Activated CD4-positive, alpha-beta T cell treated with anti-CD3 and anti-CD28 coated beads, Interleukin-2, amount 10 ng/mL, durations not matched to agents 7 days and 5 days (primary cell): ENCODE results near the gene TRIM37. TPM values are rescaled to one million over a fixed set of nuclear protein-coding genes. Genes with fewer than 3 reads are reported as not detected.
"Not testable (repeated sequence)": the region's sequence is repeated elsewhere in the genome, so short reads cannot be mapped to it uniquely, and the experiment has no call there.

Source experiments
- CTCF ChIA-PET: fragments of 350-600 bp; sonication (Branson Sonifier 250); formaldehyde crosslinking; loops from one replicate; lab custom pipeline; 2021; ENCODE audit warnings: antibody characterized with exemption; lab: Charles Lee
- POLR2A ChIA-PET: fragments of 350-600 bp; sonication (Branson Sonifier 250); formaldehyde crosslinking; loops from one replicate; lab custom pipeline; 2021; ENCODE audit warnings: antibody characterized with exemption; lab: Charles Lee
- DNase-seq: peaks from one replicate; pipeline ENCODE4 v3.0.0-alpha.2; 2020
- H3K27ac Mint-ChIP-seq: one replicate; pipeline ENCODE4 v1.8.0; 2021; ENCODE audit warnings: mild to moderate bottlenecking, moderate library complexity, mixed read lengths
- H3K27me3 Mint-ChIP-seq: one replicate; pipeline ENCODE4 v1.8.0; 2021; ENCODE audit warnings: mixed read lengths
- H3K36me3 Mint-ChIP-seq: one replicate; pipeline ENCODE4 v1.8.0; 2021; ENCODE audit warnings: low read depth, mixed read lengths
- H3K4me1 Mint-ChIP-seq: one replicate; pipeline ENCODE4 v1.8.0; 2021; ENCODE audit warnings: mixed read lengths
- H3K4me3 Mint-ChIP-seq: one replicate; pipeline ENCODE4 v1.8.0; 2021; ENCODE audit warnings: mild to moderate bottlenecking, moderate library complexity, mixed read lengths
- H3K9me3 Mint-ChIP-seq: one replicate; pipeline ENCODE4 v1.8.0; 2021; ENCODE audit warnings: mixed read lengths
- total RNA-seq, 2 experiments: library from RNA; stranded (reverse); gene quantifications; one replicate each; pipeline ENCODE4 v1.2.3, GENCODE V29; 2021

Gene TRIM37
- total RNA-seq, 2 experiments from 2014 or later, result 22.6 to 27.9 TPM

- Mint-ChIP-seq H3K27ac (no peak overlapping the region), H3K9me3 (no peaks in the 10 kb centered on the region), H3K4me1 (peaks cover 22% of the 10 kb centered on the region), H3K36me3 (peaks cover 21% of the 10 kb centered on the region), H3K4me3 (no peak overlapping the region), H3K27me3 (no peaks in the 10 kb centered on the region)
- DNase-seq, result no peak
- ChIA-PET POLR2A (no interaction called here), CTCF (interaction anchor here (0.6 kb wide), 1 partner anchor 16 kb away, joined by 3 read pairs; no protein-coding TSS in a partner anchor)
Measured at GRCh38 chr17:59141860-59142259, 35.2 kb upstream of the TRIM37 start.

DNA sequence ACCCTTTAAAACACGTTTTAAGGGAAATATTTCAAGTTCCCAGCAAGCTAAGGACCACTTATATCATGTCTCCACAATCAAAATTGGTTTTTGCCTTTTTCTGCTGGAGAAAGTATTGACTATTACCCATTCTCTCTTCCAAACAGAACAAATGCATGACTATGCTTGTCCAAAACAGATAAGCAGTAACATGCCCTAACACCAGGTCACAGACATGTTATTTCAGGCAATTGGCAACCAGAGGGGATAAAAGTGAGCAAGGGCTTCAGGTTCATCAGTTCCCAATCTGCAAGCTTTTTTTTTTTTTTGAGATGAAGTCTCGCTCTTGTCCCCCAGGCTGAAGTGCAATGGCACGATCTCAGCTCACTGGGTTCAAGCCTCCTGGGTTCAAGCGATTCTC, 33.3 kb upstream of the TRIM37 start:
- CTCF ChIA-PET, result interaction anchor here (0.7 kb wide), 1 partner anchor 58 kb away, joined by 5 read pairs; no protein-coding TSS in a partner anchor
- H3K36me3 Mint-ChIP-seq, result peaks cover 16% of the 10 kb centered on the region
- no peak for DNase-seq
- H3K27ac Mint-ChIP-seq, result no peak overlapping the region
- no peak overlapping the region for H3K4me3 Mint-ChIP-seq
- POLR2A ChIA-PET, result interaction anchor here (0.7 kb wide), 1 partner anchor 15 kb away, joined by 3 read pairs; no protein-coding TSS in a partner anchor
- H3K27me3 Mint-ChIP-seq, result no peaks in the 10 kb centered on the region
- H3K9me3 Mint-ChIP-seq, result no peaks in the 10 kb centered on the region
- peaks cover 19% of the 10 kb centered on the region for H3K4me1 Mint-ChIP-seq

GRCh38 chr17:59138339-59138738, 31.7 kb upstream of the TRIM37 start:
- H3K36me3 Mint-ChIP-seq, H3K27me3 Mint-ChIP-seq, H3K4me3 Mint-ChIP-seq, H3K27ac Mint-ChIP-seq, DNase-seq, CTCF ChIA-PET, H3K9me3 Mint-ChIP-seq: not testable (repeated sequence)
- POLR2A ChIA-PET, result interaction anchor here (0.6 kb wide), 1 partner anchor 46 kb away, joined by 4 read pairs; no protein-coding TSS in a partner anchor
- H3K4me1 Mint-ChIP-seq, result peaks cover 16% of the 10 kb centered on the region

GRCh38 chr17:59131131-59131530, 24.5 kb upstream of the TRIM37 start:
- ChIA-PET POLR2A (no interaction called here), CTCF (interaction anchor here (0.6 to 1.2 kb wide), 3 partner anchors 15 to 36 kb away, joined by 3 to 4 read pairs (median 3); no protein-coding TSS in a partner anchor)
- Mint-ChIP-seq H3K27ac (no peak overlapping the region), H3K27me3 (no peaks in the 10 kb centered on the region), H3K4me3 (no peak overlapping the region), H3K36me3 (peaks cover 22% of the 10 kb centered on the region), H3K4me1 (peaks cover 10% of the 10 kb centered on the region), H3K9me3 (no peaks in the 10 kb centered on the region)
- DNase-seq, result no peak

DNA sequence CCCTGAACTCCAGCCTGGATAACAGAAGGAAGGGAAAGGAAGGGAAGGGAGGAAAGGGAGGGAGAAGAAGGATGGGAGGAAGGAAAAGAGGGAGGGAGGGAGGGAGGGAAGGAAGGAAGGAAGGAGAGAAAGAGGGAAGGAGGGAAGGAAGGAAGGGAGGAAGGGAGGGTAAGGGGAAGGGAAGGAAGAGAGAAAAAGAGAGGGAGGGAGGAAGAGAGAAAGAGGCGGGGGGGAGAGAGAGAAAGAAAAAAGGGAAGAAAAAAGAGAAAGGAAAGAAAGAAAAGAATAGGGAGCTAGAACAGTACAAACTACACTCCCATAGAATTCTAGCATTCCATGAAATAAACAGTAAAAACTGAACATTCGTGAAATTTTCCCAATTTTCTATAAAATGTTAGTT, 23.1 kb upstream of the TRIM37 start:
- POLR2A ChIA-PET, result no interaction called here
- Mint-ChIP-seq H3K27me3 (no peaks in the 10 kb centered on the region), H3K27ac (no peak overlapping the region), H3K4me1 (peaks cover 8% of the 10 kb centered on the region), H3K4me3 (no peak overlapping the region), H3K36me3 (peaks cover 23% of the 10 kb centered on the region), H3K9me3 (no peaks in the 10 kb centered on the region)
- DNase-seq, result no peak
- CTCF ChIA-PET, result no interaction called here

DNA sequence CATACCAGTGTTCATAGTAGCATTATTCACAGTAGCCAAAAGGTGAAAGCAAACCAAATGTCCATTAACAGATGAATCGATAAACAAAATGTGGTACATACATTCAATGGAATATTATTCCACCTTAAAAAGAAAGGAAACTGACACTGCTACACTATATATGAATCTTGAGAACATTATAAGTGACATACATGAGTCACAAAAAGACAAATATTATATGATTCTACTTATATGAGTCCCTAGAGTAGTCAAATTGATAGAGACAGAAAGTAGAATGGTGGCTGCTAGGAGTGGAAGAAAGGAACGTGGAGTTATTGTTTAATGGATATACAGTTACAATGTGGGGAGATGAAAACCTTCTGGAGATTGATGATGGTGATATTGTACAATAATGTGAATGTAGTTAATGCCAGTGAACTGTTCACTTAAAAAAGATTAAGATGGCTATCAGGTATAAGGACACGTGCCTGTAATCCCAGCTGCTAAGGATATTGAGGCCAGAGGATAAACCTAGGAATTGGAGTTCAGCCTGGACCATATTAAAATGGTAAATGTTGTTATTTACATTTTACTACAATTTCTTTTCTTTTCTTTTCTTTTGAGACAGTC, 20.2 kb upstream of the TRIM37 start:
- H3K9me3 Mint-ChIP-seq, result no peaks in the 10 kb centered on the region

GRCh38 chr17:59124665-59125064, 18.0 kb upstream of the TRIM37 start:
- no peaks in the 10 kb centered on the region for H3K27me3 Mint-ChIP-seq
- CTCF ChIA-PET, result interaction anchor here (0.6 to 0.7 kb wide), 4 partner anchors 18 to 572 kb away, joined by 3 to 5 read pairs (median 4); partner anchors contain the start of gene TRIM37
- no peaks in the 10 kb centered on the region for H3K9me3 Mint-ChIP-seq
- peaks cover 4% of the 10 kb centered on the region for H3K4me1 Mint-ChIP-seq
- DNase-seq, result no peak
- H3K4me3 Mint-ChIP-seq, result no peak overlapping the region
- POLR2A ChIA-PET, result interaction anchor here (0.6 kb wide), 1 partner anchor 16 kb away, joined by 3 read pairs; no protein-coding TSS in a partner anchor
- H3K36me3 Mint-ChIP-seq, result peaks cover 33% of the 10 kb centered on the region
- no peak overlapping the region for H3K27ac Mint-ChIP-seq

More for the DNA sequence above, 20.2 kb upstream of the TRIM37 start:
- Mint-ChIP-seq H3K4me1 (peaks cover 8% of the 10 kb centered on the region), H3K27me3 (no peaks in the 10 kb centered on the region), H3K27ac (no peak overlapping the region), H3K4me3 (no peak overlapping the region), H3K36me3 (peaks cover 28% of the 10 kb centered on the region)
- POLR2A ChIA-PET, result no interaction called here
- no peak for DNase-seq
- CTCF ChIA-PET, result no interaction called here

GRCh38 chr17:59121901-59122480, 15.3 kb upstream of the TRIM37 start:
- ChIA-PET POLR2A (no interaction called here), CTCF (interaction anchor here (1.1 kb wide), 1 partner anchor 35 kb away, joined by 5 read pairs; no protein-coding TSS in a partner anchor)
- peaks cover 2% of the 10 kb centered on the region for H3K4me1 Mint-ChIP-seq
- no peak overlapping the region for H3K27ac Mint-ChIP-seq
- H3K9me3 Mint-ChIP-seq, result no peaks in the 10 kb centered on the region
- DNase-seq, result no peak
- no peaks in the 10 kb centered on the region for H3K27me3 Mint-ChIP-seq
- H3K4me3 Mint-ChIP-seq, result no peak overlapping the region
- peaks cover 33% of the 10 kb centered on the region for H3K36me3 Mint-ChIP-seq

DNA sequence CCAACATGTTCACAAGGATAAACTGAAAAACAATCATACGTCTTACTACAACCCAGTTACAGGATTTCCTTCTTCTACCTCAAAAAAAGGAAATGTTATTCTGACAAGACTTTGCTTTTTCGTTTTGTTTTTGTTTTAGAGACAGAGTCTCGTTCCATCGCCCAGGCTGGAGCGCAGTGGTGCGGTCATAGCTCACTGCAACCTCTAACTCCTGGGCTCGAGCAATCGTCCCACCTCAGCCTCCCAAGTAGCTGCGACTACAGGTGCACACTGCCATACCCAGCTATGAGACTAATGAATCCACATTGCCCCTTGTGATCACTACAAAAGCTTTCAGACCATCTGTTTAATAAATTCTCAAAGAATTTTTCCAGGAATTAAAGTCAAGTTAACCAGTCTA, 8.8 kb upstream of the TRIM37 start:
- no peak for DNase-seq
- ChIA-PET CTCF (interaction anchor here (1.4 kb wide), 1 partner anchor 9 kb away, joined by 4 read pairs; the partner anchor contains the start of gene TRIM37), POLR2A (no interaction called here)
- Mint-ChIP-seq H3K9me3 (no peaks in the 10 kb centered on the region), H3K4me1 (peaks cover 15% of the 10 kb centered on the region), H3K4me3 (no peak overlapping the region), H3K36me3 (peaks cover 38% of the 10 kb centered on the region), H3K27ac (no peak overlapping the region), H3K27me3 (no peaks in the 10 kb centered on the region)

DNA sequence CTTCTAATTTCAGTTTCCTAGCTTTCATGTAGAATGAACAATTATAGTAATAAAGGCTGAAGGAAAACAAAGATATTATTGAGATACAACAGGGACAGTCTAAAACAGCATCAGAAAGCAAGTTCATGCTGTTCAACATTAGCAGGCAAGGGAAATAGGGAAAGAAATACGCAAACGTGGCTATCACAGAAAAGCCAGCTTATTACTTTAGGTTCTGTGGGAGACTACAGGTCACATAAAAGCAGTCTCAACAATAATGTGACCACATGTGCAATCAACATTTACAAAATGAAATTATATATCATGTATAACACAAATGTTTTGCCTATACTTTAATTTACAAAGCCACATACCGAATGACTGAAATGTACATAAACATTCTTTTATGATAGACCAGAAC, 4.9 kb upstream of the TRIM37 start:
- CTCF ChIA-PET, result no interaction called here
- POLR2A ChIA-PET, result no interaction called here

GRCh38 chr17:59110973-59111372, 4.3 kb upstream of the TRIM37 start:
- Mint-ChIP-seq H3K27ac (no peak overlapping the region), H3K4me3 (no peak overlapping the region), H3K9me3 (no peaks in the 10 kb centered on the region), H3K36me3 (peaks cover 34% of the 10 kb centered on the region), H3K27me3 (no peaks in the 10 kb centered on the region), H3K4me1 (peaks cover 41% of the 10 kb centered on the region)
- ChIA-PET CTCF (no interaction called here), POLR2A (no interaction called here)
- DNase-seq, result no peak

More for the DNA sequence above, 4.9 kb upstream of the TRIM37 start:
- H3K27me3 Mint-ChIP-seq, result no peaks in the 10 kb centered on the region
- H3K36me3 Mint-ChIP-seq, result peaks cover 34% of the 10 kb centered on the region
- H3K4me3 Mint-ChIP-seq, result no peak overlapping the region
- no peak for DNase-seq
- H3K9me3 Mint-ChIP-seq, result no peaks in the 10 kb centered on the region
- no peak overlapping the region for H3K27ac Mint-ChIP-seq
- peaks cover 40% of the 10 kb centered on the region for H3K4me1 Mint-ChIP-seq

DNA sequence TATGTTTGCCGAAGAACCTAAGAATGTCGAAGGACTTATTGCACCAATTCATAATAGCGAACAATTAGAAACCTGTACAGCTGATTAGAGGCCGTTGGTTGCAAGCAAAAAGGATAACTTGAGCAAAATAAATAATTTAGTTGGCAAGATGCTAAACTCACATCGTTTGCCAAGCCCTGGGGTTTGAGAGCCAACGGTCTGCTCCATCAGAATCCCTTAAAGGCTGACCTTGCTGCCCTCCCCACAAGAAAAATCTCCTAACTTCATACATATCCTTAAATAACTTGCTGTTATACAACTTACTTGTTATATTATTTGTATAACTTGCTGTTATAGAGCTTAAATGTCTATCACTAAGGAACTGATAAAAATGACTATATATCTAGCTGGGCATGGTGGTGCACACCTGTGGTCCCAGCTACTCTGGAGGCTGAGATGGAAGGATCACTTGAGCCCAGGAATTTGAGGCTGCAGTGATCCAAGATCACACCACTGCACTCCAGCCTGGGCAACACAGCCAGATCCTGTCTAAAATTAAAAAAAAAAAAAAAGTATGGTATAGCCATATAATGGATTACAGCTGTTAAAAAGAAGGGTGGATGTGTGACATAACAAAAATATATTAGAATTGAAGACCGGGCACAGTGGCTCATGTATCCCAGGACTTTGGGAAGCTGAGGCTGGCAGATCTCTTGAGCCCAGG, 1.9 kb upstream of the TRIM37 start:
- no peak for DNase-seq
- ChIA-PET CTCF (interaction anchor here (0.7 to 1.5 kb wide), 2 partner anchors 10 to 20 kb away, joined by 3 read pairs; no protein-coding TSS in a partner anchor), POLR2A (no interaction called here)
- H3K36me3 Mint-ChIP-seq, result peaks cover 27% of the 10 kb centered on the region
- H3K4me1 Mint-ChIP-seq, result peaks cover 51% of the 10 kb centered on the region
- H3K27ac Mint-ChIP-seq, result peak overlapping the region; percentile 5
- no peaks in the 10 kb centered on the region for H3K9me3 Mint-ChIP-seq
- H3K27me3 Mint-ChIP-seq, result no peaks in the 10 kb centered on the region
- peak overlapping the region; percentile 98 for H3K4me3 Mint-ChIP-seq
